K562 (cell line): ENCODE results near the gene TMEM121. TPM values are rescaled to one million over a fixed set of nuclear protein-coding genes. Genes with fewer than 3 reads are reported as not detected.
"Not testable (repeated sequence)": the region's sequence is repeated elsewhere in the genome, so short reads cannot be mapped to it uniquely, and the experiment has no call there.

Experiments
- ATAC-seq: fragments of 200-7000 bp; cut with Tn5 transposase; 3 replicates; pipeline ENCODE4 v1.9.1; 2020; ENCODE audit warnings: moderate library complexity
- BruUV-seq: library from RNA; stranded (reverse); fragments of 400-500 nt; replicated peaks from 2 replicates; lab custom pipeline; 2021; lab: Mats Ljungman, UMichigan
- CTCF ChIA-PET: fragments of 300-600 bp; formaldehyde crosslinking; extraction: SDS; loops from one replicate; lab custom pipeline; 2021; ENCODE audit warnings: low intra/inter-chr PET ratio; lab: Yijun Ruan, JAX
- POLR2A ChIA-PET: fragments of 300-600, 350-650 bp; sonication (Branson Sonifier 250); formaldehyde crosslinking; extraction: SDS; loops from one replicate; lab custom pipeline; 2021; ENCODE audit warnings: antibody characterized with exemption, inconsistent platforms; lab: Yijun Ruan, JAX
- DNase-seq, 4 experiments: peaks; one replicate each; pipeline versions ENCODE4 v3.0.0 to v3.0.0-alpha.2; 2011 to 2018; ENCODE audit warnings: low spot score in 3 of 4, mixed read lengths in 3 of 4; ENCODE audit errors: extremely low read depth in 1 of 4
- FAIRE-seq: peaks from 2 replicates; lab custom pipeline; 2011; peaks lifted over from hg19 to GRCh38; lab: Jason Lieb, UNC
- H2AFZ ChIP-seq: 2 replicates; pipeline ENCODE4 v1.6.0; 2011; ENCODE audit warnings: low read depth, low read length, control low read depth, inconsistent platforms
- H3K27ac ChIP-seq: fragments of 200-600 bp; 3 replicates; pipeline ENCODE4 v1.8.0; 2011; ENCODE audit warnings: low read depth, mild to moderate bottlenecking, control low read depth, inconsistent platforms, low read length, moderate library complexity, mixed read lengths; ENCODE audit errors: extremely low read depth
- H3K27me3 ChIP-seq, 2 experiments: fragments of 300-600 bp in 1 of 2; 2 replicates in 1 of 2; 3 replicates in 1 of 2; pipeline versions ENCODE4 v1.6.0 to v1.8.0; 2011; ENCODE audit warnings: inconsistent platforms in 2 of 2, low read length in 2 of 2, mild to moderate bottlenecking in 1 of 2, mixed read lengths in 1 of 2, moderate library complexity in 1 of 2; ENCODE audit not compliant: control insufficient read depth in 2 of 2, insufficient read depth in 2 of 2
- H3K36me3 ChIP-seq: fragments of 300-600 bp; 3 replicates; pipeline ENCODE4 v1.8.0; 2011; ENCODE audit warnings: mild to moderate bottlenecking, low read length, inconsistent platforms; ENCODE audit not compliant: control insufficient read depth, insufficient read depth
- H3K4me1 ChIP-seq, 2 experiments: fragments of 200-600 bp in 1 of 2; replicated peaks in 1 of 2; 2 replicates in 1 of 2; 3 replicates in 1 of 2; pipeline versions ENCODE4 v1.5.1 to v1.8.0; 2011; ENCODE audit warnings: inconsistent platforms in 2 of 2, low read length in 2 of 2, mild to moderate bottlenecking in 1 of 2, mixed read lengths in 1 of 2, moderate library complexity in 1 of 2; ENCODE audit not compliant: control insufficient read depth in 2 of 2, insufficient read depth in 2 of 2
- H3K4me2 ChIP-seq: 2 replicates; pipeline ENCODE4 v1.6.1; 2011; ENCODE audit warnings: low read length, control low read depth, inconsistent platforms, mixed read lengths; ENCODE audit not compliant: insufficient read depth
- H3K4me3 ChIP-seq: fragments of 200-600 bp; sonication (generic), shearing (Covaris generic); 2 replicates; pipeline ENCODE4 v1.5.1; 2016; ENCODE audit warnings: control low read depth, inconsistent platforms
- H3K79me2 ChIP-seq: fragments of 200-600 bp; 3 replicates; pipeline ENCODE4 v1.8.0; 2011; ENCODE audit warnings: low read length, inconsistent platforms; ENCODE audit not compliant: control insufficient read depth, insufficient read depth
- H3K9ac ChIP-seq, 2 experiments: 2 replicates each; pipeline versions ENCODE4 v1.6.0 to v1.6.1; 2011; ENCODE audit warnings: low read depth in 2 of 2, low read length in 2 of 2, control low read depth in 1 of 2, inconsistent platforms in 1 of 2, mild to moderate bottlenecking in 1 of 2, mixed read lengths in 1 of 2; ENCODE audit not compliant: insufficient read depth in 1 of 2
- H3K9me1 ChIP-seq: one replicate; pipeline ENCODE4 v1.6.0; 2011; ENCODE audit warnings: inconsistent platforms, mild to moderate bottlenecking, low read length, moderate library complexity; ENCODE audit not compliant: control insufficient read depth, insufficient read depth
- H3K9me3 ChIP-seq: replicated peaks from 2 replicates; pipeline ENCODE4 v1.5.1; 2011; ENCODE audit warnings: low read depth, low read length, inconsistent platforms; ENCODE audit not compliant: control insufficient read depth, insufficient read depth
- H4K20me1 ChIP-seq: replicated peaks from 2 replicates; pipeline ENCODE4 v1.6.1; 2011; ENCODE audit warnings: low read length, inconsistent platforms, mixed read lengths; ENCODE audit not compliant: control insufficient read depth, insufficient read depth
- FUS ChIP-seq: fragments of 200-400 bp; formaldehyde crosslinking; optimal IDR thresholded peaks from 2 replicates; pipeline ENCODE3; 2017; ENCODE audit warnings: low read depth, low read length
- HMG20B ChIP-seq: fragments of 250-450 bp; sonication (Bioruptor Pico); IDR thresholded peaks from 2 replicates; pipeline ENCODE4 v1.5.0; 2021; ENCODE audit warnings: mild to moderate bottlenecking
- KAT2B ChIP-seq: IDR thresholded peaks from one replicate; pipeline ENCODE4 v1.6.1; 2012; ENCODE audit warnings: low read depth, mild to moderate bottlenecking, control low read depth, inconsistent platforms, low read length, moderate library complexity
- PPARD ChIP-seq: fragments of 250-450 bp; sonication (Bioruptor Pico); IDR thresholded peaks from 2 replicates; pipeline ENCODE4 v1.8.0; 2022; ENCODE audit warnings: inconsistent platforms, mild to moderate bottlenecking, moderate library complexity
- RBBP5 ChIP-seq: fragments of 200-600 bp; sonication (generic); IDR thresholded peaks from 2 replicates; pipeline ENCODE4 v1.6.1; 2012; ENCODE audit warnings: borderline replicate concordance, mild to moderate bottlenecking, low read length, control low read depth, inconsistent platforms; ENCODE audit not compliant: insufficient read depth, poor library complexity, severe bottlenecking
- XRCC4 ChIP-seq: IDR thresholded peaks from one replicate; pipeline ENCODE4 v1.6.1; 2011; ENCODE audit not compliant: insufficient read depth, insufficient read length; ENCODE audit errors: extremely low read depth
- XRCC5 ChIP-seq: fragments of 200-400 bp; formaldehyde crosslinking; IDR thresholded peaks from 2 replicates; pipeline ENCODE4 v1.6.1; 2017; ENCODE audit warnings: low read depth, mild to moderate bottlenecking, low read length
- WGBS: fragments of 100-300 bp; shearing (Covaris generic); methylation state at CpG from one replicate; pipeline ENCODE4 v1.1.6; 2016; ENCODE audit warnings: low coverage, mixed read lengths; ENCODE audit not compliant: insufficient coverage; ENCODE audit errors: missing lambda C conversion rate; 5-methylcytosine and 5-hydroxymethylcytosine counted together
- in situ Hi-C: fragments of 300-500 bp; cut with MboI; formaldehyde crosslinking; loops from 4 replicates; pipeline ENCODE4 v1.15.0; 2018; ENCODE audit warnings: inconsistent platforms, mixed read lengths
- intact Hi-C: fragments of 100-400 bp; cut with micrococcal nuclease; formaldehyde crosslinking; loops from 2 replicates; pipeline ENCODE4 v1.14.2; 2022
- polyA plus RNA-seq, 8 experiments: library from polyadenylated mRNA; depleted of rRNA in 4 of 8; stranded (reverse) in 5 of 8; unstranded in 3 of 8; fragments of >200 nt; fragmentation: Nextera tagmentation in 2 of 8; fragmentation: Illumina TruSeq in 1 of 8; extraction: Ambion mirVana in 2 of 8; extraction: Trizol in 1 of 8; gene quantifications; 2 replicates each; pipeline versions ENCODE4 v1.2.1 to v1.2.3, GENCODE V29; 2011 to 2014; ENCODE audit warnings: inconsistent platforms in 1 of 8, missing spikeins in 1 of 8
- total RNA-seq, 7 experiments: library from RNA; depleted of rRNA in 6 of 7; stranded (reverse); fragments of >200 nt in 6 of 7; fragmentation: Illumina TruSeq in 2 of 7; extraction: Trizol in 2 of 7; gene quantifications; 2 replicates each; pipeline versions ENCODE4 v1.2.1 to v1.2.3, GENCODE V29; 2011 to 2021; ENCODE audit warnings: low replicate concordance in 1 of 7
- TF ChIP-seq, protein P1 (sequence below): fragments of 450-650 bp; conservative IDR thresholded peaks from 2 replicates; pipeline ENCODE4 v1.6.1; 2016; ENCODE audit warnings: missing genetic modification characterization, low read depth, mild to moderate bottlenecking, control low read depth, missing compliant biosample characterization
- TF ChIP-seq, protein P2 (sequence below): fragments of 250-450 bp; sonication (Bioruptor Pico); IDR thresholded peaks from 2 replicates; pipeline ENCODE4 v1.8.0; 2022; ENCODE audit warnings: inconsistent platforms

TMEM121 gene
- total and polyA plus RNA-seq, 9 of the 15 experiments (the other 6 are each of a cell fraction or from before 2014, with no cell fraction given) = 0.31 to 0.36 TPM; not detected in 7

DNA sequence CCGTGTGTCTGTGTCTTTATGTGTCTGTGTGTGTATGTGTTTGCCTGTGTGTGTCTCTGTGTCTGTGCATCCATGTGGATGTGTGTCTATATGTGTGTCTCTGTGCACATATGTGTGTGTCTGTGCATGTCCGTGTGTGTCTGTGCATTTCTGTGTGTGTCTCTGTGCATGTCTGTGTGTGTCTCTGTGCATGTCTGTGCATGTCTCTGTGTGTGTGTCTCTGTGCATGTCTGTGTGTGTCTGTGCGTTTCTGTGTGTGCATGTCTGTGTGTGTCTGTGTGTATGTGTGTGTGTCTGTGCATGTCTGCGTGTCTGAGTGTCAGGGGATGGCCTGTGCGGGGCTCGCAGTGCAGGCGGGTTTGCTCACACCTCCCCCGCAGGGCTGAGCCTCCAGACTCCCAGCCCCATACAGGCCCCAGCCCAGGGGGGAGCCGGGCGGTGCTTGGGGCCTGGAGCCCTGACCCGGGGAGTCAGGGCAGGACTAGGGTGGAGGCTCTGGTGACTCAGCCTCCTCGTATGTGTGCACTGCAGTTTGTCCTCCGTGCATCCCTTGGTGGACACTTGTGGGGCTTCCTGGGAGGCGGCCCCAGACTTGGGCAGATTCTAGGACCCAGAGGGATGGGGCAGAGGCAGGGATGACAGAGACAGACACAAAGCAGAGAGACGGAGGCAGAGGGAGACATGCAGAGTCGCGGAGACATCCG, 41.9 kb downstream of the TMEM121 start:
- H3K79me2 ChIP-seq, CTCF ChIA-PET, H3K4me3 ChIP-seq, FAIRE-seq, H4K20me1 ChIP-seq, ATAC-seq, H3K27ac ChIP-seq, H3K9me3 ChIP-seq, H3K4me2 ChIP-seq, H3K9ac ChIP-seq, H3K9me1 ChIP-seq, H3K36me3 ChIP-seq, intact Hi-C loops, BruUV-seq, DNase-seq, H2AFZ ChIP-seq, H3K27me3 ChIP-seq, POLR2A ChIA-PET, in situ Hi-C loops, H3K4me1 ChIP-seq: not testable (repeated sequence)
- 0% methylated on average over 6 of the region's 18 CpGs for WGBS

DNA sequence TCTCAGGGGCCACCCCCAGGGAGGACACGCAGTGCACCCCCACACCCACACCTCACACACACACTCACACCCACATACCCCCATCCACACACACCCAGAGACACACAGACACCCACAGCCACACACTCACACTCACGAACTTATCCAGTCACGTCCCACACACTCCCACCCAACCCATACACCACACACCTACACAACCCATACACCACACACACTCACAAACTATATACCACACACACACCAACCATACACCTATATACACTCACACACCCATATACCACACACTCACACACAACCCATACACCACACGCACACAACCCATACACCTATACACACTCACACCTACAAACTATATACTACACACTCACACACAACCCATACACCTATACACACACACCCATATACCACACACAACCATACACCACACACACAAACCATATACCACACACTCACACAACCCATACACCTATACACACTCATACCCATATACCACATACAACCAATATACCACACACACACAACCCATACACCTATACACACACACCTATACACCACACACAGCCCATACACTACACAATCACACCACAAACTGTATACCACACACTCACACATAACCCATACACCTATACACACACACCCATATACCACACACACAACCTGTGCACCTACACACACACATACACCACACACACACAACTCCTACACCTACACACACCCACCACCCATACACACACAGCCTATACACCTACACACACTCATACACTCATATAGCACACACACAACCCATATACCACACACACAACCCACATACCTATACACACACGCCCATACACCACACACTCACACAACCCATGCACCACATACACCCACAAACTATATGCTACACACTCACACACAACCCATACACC, 42.7 kb downstream of the TMEM121 start:
- Histone ChIP-seq H3K4me3 (no peak overlapping the region), H3K4me2 (no peak overlapping the region), H3K4me1 (no peaks in the 10 kb centered on the region), H3K9me3 (no peaks in the 10 kb centered on the region), H4K20me1 (no peaks in the 10 kb centered on the region), H3K79me2 (no peaks in the 10 kb centered on the region), H3K27ac (no peak overlapping the region), H3K9ac (no peak overlapping the region), H2AFZ (no peak overlapping the region), H3K27me3 (no peaks in the 10 kb centered on the region), H3K9me1 (no peaks in the 10 kb centered on the region), H3K36me3 (no peaks in the 10 kb centered on the region)
- DNase-seq (no peak), FAIRE-seq (no peak), ATAC-seq (no peak)
- intact Hi-C loops = no loop called here
- BruUV-seq = no TSS peak
- in situ Hi-C loops = no loop called here
- ChIA-PET CTCF (no interaction called here), POLR2A (no interaction called here)
- 0% methylated on average over 2 of the region's 5 CpGs for WGBS
- no peak for TF ChIP-seq KAT2B
- TF ChIP-seq, protein P1, sequence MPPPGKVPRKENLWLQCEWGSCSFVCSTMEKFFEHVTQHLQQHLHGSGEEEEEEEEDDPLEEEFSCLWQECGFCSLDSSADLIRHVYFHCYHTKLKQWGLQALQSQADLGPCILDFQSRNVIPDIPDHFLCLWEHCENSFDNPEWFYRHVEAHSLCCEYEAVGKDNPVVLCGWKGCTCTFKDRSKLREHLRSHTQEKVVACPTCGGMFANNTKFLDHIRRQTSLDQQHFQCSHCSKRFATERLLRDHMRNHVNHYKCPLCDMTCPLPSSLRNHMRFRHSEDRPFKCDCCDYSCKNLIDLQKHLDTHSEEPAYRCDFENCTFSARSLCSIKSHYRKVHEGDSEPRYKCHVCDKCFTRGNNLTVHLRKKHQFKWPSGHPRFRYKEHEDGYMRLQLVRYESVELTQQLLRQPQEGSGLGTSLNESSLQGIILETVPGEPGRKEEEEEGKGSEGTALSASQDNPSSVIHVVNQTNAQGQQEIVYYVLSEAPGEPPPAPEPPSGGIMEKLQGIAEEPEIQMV (tag) = no peak
- TF ChIP-seq XRCC5 = no peak
- TF ChIP-seq, protein P2, sequence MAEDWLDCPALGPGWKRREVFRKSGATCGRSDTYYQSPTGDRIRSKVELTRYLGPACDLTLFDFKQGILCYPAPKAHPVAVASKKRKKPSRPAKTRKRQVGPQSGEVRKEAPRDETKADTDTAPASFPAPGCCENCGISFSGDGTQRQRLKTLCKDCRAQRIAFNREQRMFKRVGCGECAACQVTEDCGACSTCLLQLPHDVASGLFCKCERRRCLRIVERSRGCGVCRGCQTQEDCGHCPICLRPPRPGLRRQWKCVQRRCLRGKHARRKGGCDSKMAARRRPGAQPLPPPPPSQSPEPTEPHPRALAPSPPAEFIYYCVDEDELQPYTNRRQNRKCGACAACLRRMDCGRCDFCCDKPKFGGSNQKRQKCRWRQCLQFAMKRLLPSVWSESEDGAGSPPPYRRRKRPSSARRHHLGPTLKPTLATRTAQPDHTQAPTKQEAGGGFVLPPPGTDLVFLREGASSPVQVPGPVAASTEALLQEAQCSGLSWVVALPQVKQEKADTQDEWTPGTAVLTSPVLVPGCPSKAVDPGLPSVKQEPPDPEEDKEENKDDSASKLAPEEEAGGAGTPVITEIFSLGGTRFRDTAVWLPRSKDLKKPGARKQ (CRISPR knock-in tag) = no peak
- no peak for TF ChIP-seq HMG20B (CRISPR knock-in tag)
- TF ChIP-seq RBBP5 = no peak
- no peak for TF ChIP-seq XRCC4
- TF ChIP-seq FUS = no peak
- no peak for TF ChIP-seq PPARD (CRISPR knock-in tag)
